Endometrial microvascular endothelial cells (primary cell): ENCODE measurements around the gene AICDA. TPM values are rescaled to one million over a fixed set of nuclear protein-coding genes. Genes with fewer than 3 reads are reported as not detected.
"Not testable (repeated sequence)": the region's sequence is repeated elsewhere in the genome, so short reads cannot be mapped to it uniquely, and the experiment has no call there.

Experiments used
- in situ Hi-C: cut with HindIII; loops from 2 replicates; pipeline ENCODE4 v1.10.0; 2017; ENCODE audit warnings: low sequenced_read_pairs, low pct_unique_long_range_greater_than_20kb; ENCODE audit errors: inconsistent ontology term
- total RNA-seq: library from RNA; depleted of rRNA; stranded (reverse); fragments of >200 nt; gene quantifications from one replicate; pipeline ENCODE4 v1.2.3, GENCODE V29; 2015; ENCODE audit errors: inconsistent ontology term

The AICDA gene
- total RNA-seq, 1 donor from 2014 or later: not detected

- in situ Hi-C loops: no loop called here
These were observed 10.0 kb upstream of the AICDA start for GRCh38 chr12:8622646-8623045.

GRCh38 chr12:8615206-8615605, 2.5 kb upstream of the AICDA start:
- in situ Hi-C loops: no loop called here

- in situ Hi-C loops: not testable (repeated sequence)
These were observed 1.2 kb upstream of the AICDA start for GRCh38 chr12:8613881-8614280.

GRCh38 chr12:8609061-8609570, 3.5 kb downstream of the AICDA start:
- in situ Hi-C loops: no loop called here

- in situ Hi-C loops: no loop called here
These were observed 5.8 kb downstream of the AICDA start for GRCh38 chr12:8606890-8607289.

GRCh38 chr12:8605057-8605456, 7.6 kb downstream of the AICDA start:
- in situ Hi-C loops: no loop called here

- in situ Hi-C loops: no loop called here
These were observed 8.8 kb downstream of the AICDA start for GRCh38 chr12:8603856-8604255.

- in situ Hi-C loops: no loop called here
These were observed 9.4 kb downstream of the AICDA start for GRCh38 chr12:8603286-8603685.

GRCh38 chr12:8596561-8596960, 16.1 kb downstream of the AICDA start:
- in situ Hi-C loops: no loop called here

- in situ Hi-C loops: no loop called here
These were observed 18.6 kb downstream of the AICDA start for GRCh38 chr12:8594072-8594471.

- in situ Hi-C loops: no loop called here
These were observed 19.4 kb downstream of the AICDA start for GRCh38 chr12:8593246-8593645.

GRCh38 chr12:8590842-8591545, 21.7 kb downstream of the AICDA start:
- in situ Hi-C loops: no loop called here

- in situ Hi-C loops: no loop called here
These were observed 23.0 kb downstream of the AICDA start for GRCh38 chr12:8589679-8590078.

- in situ Hi-C loops: not testable (repeated sequence)
These were observed 28.2 kb downstream of the AICDA start for GRCh38 chr12:8584478-8584877.

- in situ Hi-C loops: no loop called here
These were observed 28.7 kb downstream of the AICDA start for GRCh38 chr12:8584004-8584403.

GRCh38 chr12:8581098-8581784, 31.4 kb downstream of the AICDA start:
- in situ Hi-C loops: no loop called here

GRCh38 chr12:8577879-8578278, 34.8 kb downstream of the AICDA start:
- in situ Hi-C loops: no loop called here

GRCh38 chr12:8572507-8572906, 40.2 kb downstream of the AICDA start:
- in situ Hi-C loops: no loop called here

- in situ Hi-C loops: no loop called here
These were observed 46.1 kb downstream of the AICDA start for GRCh38 chr12:8566525-8566924.

GRCh38 chr12:8566052-8566451, 46.6 kb downstream of the AICDA start:
- in situ Hi-C loops: not testable (repeated sequence)
